ENCODE data around the gene AGAP5.
"Not testable (repeated sequence)": the region's sequence is repeated elsewhere in the genome, so short reads cannot be mapped to it uniquely, and the experiment has no call there.

Gene AGAP5

GRCh38 chr10:73714483-73714882, 16.6 kb upstream of the AGAP5 start:
- DNase-seq (ENCODE audit: low read depth): not testable (repeated sequence)

- DNase-seq (ENCODE audit: low read depth): not testable (repeated sequence)
These were observed 16.0 kb upstream of the AGAP5 start for GRCh38 chr10:73713912-73714311.

- DNase-seq (ENCODE audit: low read depth): not testable (repeated sequence)
These were observed 13.8 kb upstream of the AGAP5 start for GRCh38 chr10:73711683-73712082.

GRCh38 chr10:73708122-73708521, 10.2 kb upstream of the AGAP5 start:
- DNase-seq (ENCODE audit: low read depth): not testable (repeated sequence)

GRCh38 chr10:73707628-73708027, 9.7 kb upstream of the AGAP5 start:
- DNase-seq (ENCODE audit: low read depth): not testable (repeated sequence)

GRCh38 chr10:73706488-73706887, 8.6 kb upstream of the AGAP5 start:
- DNase-seq (ENCODE audit: low read depth): not testable (repeated sequence)

- not testable (repeated sequence) for DNase-seq (ENCODE audit: low read depth)
These were observed 7.7 kb upstream of the AGAP5 start for GRCh38 chr10:73705506-73706072.

GRCh38 chr10:73703924-73704323, 6.0 kb upstream of the AGAP5 start:
- not testable (repeated sequence) for DNase-seq (ENCODE audit: low read depth)

GRCh38 chr10:73698819-73699218, 910 bp upstream of the AGAP5 start:
- DNase-seq (ENCODE audit: low read depth): not testable (repeated sequence)

GRCh38 chr10:73695302-73695701, 2.6 kb downstream of the AGAP5 start:
- DNase-seq (ENCODE audit: low read depth): not testable (repeated sequence)

GRCh38 chr10:73690755-73691154, 7.2 kb downstream of the AGAP5 start:
- DNase-seq (ENCODE audit: low read depth): not testable (repeated sequence)

- DNase-seq (ENCODE audit: low read depth): not testable (repeated sequence)
These were observed 8.3 kb downstream of the AGAP5 start for GRCh38 chr10:73689596-73689995.

GRCh38 chr10:73687641-73688040, 10.3 kb downstream of the AGAP5 start:
- not testable (repeated sequence) for DNase-seq (ENCODE audit: low read depth)

- not testable (repeated sequence) for DNase-seq (ENCODE audit: low read depth)
These were observed 23.4 kb downstream of the AGAP5 start for GRCh38 chr10:73674546-73674945.

GRCh38 chr10:73668378-73668777, 29.5 kb downstream of the AGAP5 start:
- DNase-seq (ENCODE audit: low read depth): not testable (repeated sequence)

GRCh38 chr10:73666153-73666809, 31.6 kb downstream of the AGAP5 start:
- not testable (repeated sequence) for DNase-seq (ENCODE audit: low read depth)

- DNase-seq (ENCODE audit: low read depth): not testable (repeated sequence)
These were observed 32.3 kb downstream of the AGAP5 start for GRCh38 chr10:73665581-73665980.

GRCh38 chr10:73664156-73665040, 33.5 kb downstream of the AGAP5 start:
- not testable (repeated sequence) for DNase-seq (ENCODE audit: low read depth)

- not testable (repeated sequence) for DNase-seq (ENCODE audit: low read depth)
These were observed 34.3 kb downstream of the AGAP5 start for GRCh38 chr10:73663621-73664020.

GRCh38 chr10:73662705-73663104, 35.2 kb downstream of the AGAP5 start:
- not testable (repeated sequence) for DNase-seq (ENCODE audit: low read depth)

GRCh38 chr10:73655990-73656298, 42.0 kb downstream of the AGAP5 start, which contains the start of gene SYNPO2L:
Gene SYNPO2L, minus strand, starts transcription at chr10:73656029. Its CDS starts 107 bp downstream, at chr10:73655922.
- DNase-seq (ENCODE audit: low read depth): no peak

- no peak for DNase-seq (ENCODE audit: low read depth)
These were observed 42.5 kb downstream of the AGAP5 start for GRCh38 chr10:73655257-73655989.
